H1 (cell line): ENCODE measurements around the gene IFNL3. TPM values are rescaled to one million over a fixed set of nuclear protein-coding genes. Genes with fewer than 3 reads are reported as not detected.
A peak's percentile ranks its signal among the peaks of the same experiment; 100 is the strongest.

Source experiments
- CTBP2 ChIP-seq: IDR thresholded peaks from 2 replicates; pipeline ENCODE4 v1.7.0; 2011; ENCODE audit warnings: borderline replicate concordance, mild to moderate bottlenecking, moderate library complexity, mixed read lengths, low read length; ENCODE audit not compliant: insufficient read depth, insufficient read length
- RAD21 ChIP-seq, 2 experiments: IDR thresholded peaks in 1 of 2; conservative IDR thresholded peaks in 1 of 2; 2 replicates each; pipeline ENCODE4 v1.6.1; 2011; ENCODE audit warnings: low read depth in 2 of 2, low read length in 2 of 2, improper control_type of control experiment in 1 of 2, inconsistent platforms in 1 of 2, mild to moderate bottlenecking in 1 of 2, moderate library complexity in 1 of 2
- polyA plus RNA-seq, 7 experiments: library from polyadenylated mRNA; depleted of rRNA in 3 of 7; stranded (reverse) in 5 of 7; unstranded in 2 of 7; fragments of >200 nt in 5 of 7; fragments of 200-250 nt in 2 of 7; gene quantifications; 1 replicate in 5 of 7; 2 replicates in 1 of 7; 4 replicates in 1 of 7; pipeline versions ENCODE4 v1.2.1 to v1.2.3, GENCODE V29; 2011 to 2013; ENCODE audit warnings: missing spikeins in 2 of 7, mixed read lengths in 2 of 7
- total RNA-seq: library from RNA; stranded (reverse); fragmentation: NEBNext Ultra II Directional; extraction: Animal tissue kit (Norgen Biotek cat#: 25700); gene quantifications from 2 replicates; pipeline ENCODE4 v1.2.1, GENCODE V29; 2021
- TF ChIP-seq, protein P1 (sequence below): IDR thresholded peaks from 2 replicates; pipeline ENCODE4 v1.6.1; 2012; ENCODE audit warnings: inconsistent platforms

The IFNL3 gene
- total and polyA plus RNA-seq, 2 of the 8 experiments (the other 6 are each of a cell fraction or from before 2014, with no cell fraction given): 0.11 TPM; not detected in 1

DNA sequence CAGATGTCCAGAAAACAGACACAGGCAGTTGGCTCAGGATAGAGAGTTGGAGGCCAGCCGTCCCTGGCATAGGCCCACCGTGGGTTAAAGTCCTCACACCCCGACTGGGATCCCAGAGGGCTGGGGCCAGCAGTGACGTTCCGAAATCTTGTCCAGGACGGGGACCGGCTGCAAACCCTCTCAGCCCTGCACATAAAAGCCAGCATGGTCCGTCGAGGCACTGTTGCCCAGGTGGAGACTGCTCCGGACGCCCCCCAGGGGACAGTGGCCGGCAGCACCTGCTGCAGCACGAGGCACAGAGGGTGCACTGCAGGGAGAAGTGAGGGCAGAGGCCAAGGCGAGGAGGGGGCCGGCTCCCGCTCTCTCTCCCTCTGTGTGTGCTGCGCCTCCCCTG, 19.1 kb upstream of the IFNL3 start (continued):
- peak; percentile 12 to 34; a peak in 1 of 4 replicates for TF ChIP-seq RAD21 (IDR thresholded peaks at IDR 0.05 in 1 of 2, conservative IDR thresholded peaks at IDR 0.05 in 1 of 2; ENCODE audit: low read depth in 2 of 2, low read length in 2 of 2)
- TF ChIP-seq, protein P1, sequence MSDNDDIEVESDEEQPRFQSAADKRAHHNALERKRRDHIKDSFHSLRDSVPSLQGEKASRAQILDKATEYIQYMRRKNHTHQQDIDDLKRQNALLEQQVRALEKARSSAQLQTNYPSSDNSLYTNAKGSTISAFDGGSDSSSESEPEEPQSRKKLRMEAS: peak; percentile 97
- TF ChIP-seq CTBP2: no peak
- TF ChIP-seq, all 59 proteins: peak for 4
